K562 (cell line): ENCODE results near the gene RHEBL1. TPM values are rescaled to one million over a fixed set of nuclear protein-coding genes. Genes with fewer than 3 reads are reported as not detected.

ENCODE experiments used
- GATA2 ChIP-seq: sonication (generic); formaldehyde crosslinking; IDR thresholded peaks from 2 replicates; pipeline ENCODE4 v1.4.0; 2020; ENCODE audit warnings: mild to moderate bottlenecking, missing genetic modification reagents
- GTF2F1 ChIP-seq: IDR thresholded peaks from 2 replicates; pipeline ENCODE4 v1.6.1; 2011; ENCODE audit warnings: low read depth, low read length, improper control_type of control experiment
- HNRNPL ChIP-seq: fragments of 200-400 bp; formaldehyde crosslinking; IDR thresholded peaks from 2 replicates; pipeline ENCODE4 v1.6.1; 2017; ENCODE audit warnings: low read depth, mild to moderate bottlenecking, low read length
- L3MBTL2 ChIP-seq: fragments of 450-650 bp; IDR thresholded peaks from 2 replicates; pipeline ENCODE4 v1.6.1; 2016; ENCODE audit warnings: mild to moderate bottlenecking, moderate library complexity
- NFE2 ChIP-seq: IDR thresholded peaks from 2 replicates; pipeline ENCODE4 v1.6.1; 2014; ENCODE audit warnings: antibody characterized with exemption, low read depth
- NR2C2 ChIP-seq, 2 experiments: fragments of 200-800 bp in 1 of 2; sonication (Bioruptor generic) in 1 of 2; sonication (generic) in 1 of 2; formaldehyde crosslinking in 1 of 2; IDR thresholded peaks; 2 replicates each; pipeline versions ENCODE4 v1.6.1 to v1.8.0; 2016 to 2022; ENCODE audit warnings: mild to moderate bottlenecking in 1 of 2, missing compliant biosample characterization in 1 of 2, missing genetic modification characterization in 1 of 2, missing genetic modification reagents in 1 of 2
- POLR2G ChIP-seq: fragments of 200-400 bp; formaldehyde crosslinking; IDR thresholded peaks from 2 replicates; pipeline ENCODE4 v1.6.1; 2017; ENCODE audit warnings: low read depth, mild to moderate bottlenecking, antibody characterized with exemption, low read length, moderate library complexity
- PPARD ChIP-seq: fragments of 250-450 bp; sonication (Bioruptor Pico); IDR thresholded peaks from 2 replicates; pipeline ENCODE4 v1.8.0; 2022; ENCODE audit warnings: inconsistent platforms, mild to moderate bottlenecking, moderate library complexity
- RBBP5 ChIP-seq: fragments of 200-600 bp; sonication (generic); IDR thresholded peaks from 2 replicates; pipeline ENCODE4 v1.6.1; 2012; ENCODE audit warnings: borderline replicate concordance, mild to moderate bottlenecking, low read length, control low read depth, inconsistent platforms; ENCODE audit not compliant: insufficient read depth, poor library complexity, severe bottlenecking
- TCF7 ChIP-seq: sonication (generic); IDR thresholded peaks from 2 replicates; pipeline ENCODE4 v1.6.1; 2016; ENCODE audit warnings: antibody characterized with exemption, borderline replicate concordance
- ZNF79 ChIP-seq: fragments of 250-450 bp; sonication (Bioruptor Pico); IDR thresholded peaks from 2 replicates; pipeline ENCODE4 v1.4.0; 2020; ENCODE audit warnings: low read depth, mild to moderate bottlenecking, moderate library complexity
- polyA plus RNA-seq, 8 experiments: library from polyadenylated mRNA; depleted of rRNA in 4 of 8; stranded (reverse) in 5 of 8; unstranded in 3 of 8; fragments of >200 nt; fragmentation: Nextera tagmentation in 2 of 8; fragmentation: Illumina TruSeq in 1 of 8; extraction: Ambion mirVana in 2 of 8; extraction: Trizol in 1 of 8; gene quantifications; 2 replicates each; pipeline versions ENCODE4 v1.2.1 to v1.2.3, GENCODE V29; 2011 to 2014; ENCODE audit warnings: inconsistent platforms in 1 of 8, missing spikeins in 1 of 8
- total RNA-seq, 7 experiments: library from RNA; depleted of rRNA in 6 of 7; stranded (reverse); fragments of >200 nt in 6 of 7; fragmentation: Illumina TruSeq in 2 of 7; extraction: Trizol in 2 of 7; gene quantifications; 2 replicates each; pipeline versions ENCODE4 v1.2.1 to v1.2.3, GENCODE V29; 2011 to 2021; ENCODE audit warnings: low replicate concordance in 1 of 7
- TF ChIP-seq, protein P1 (sequence below): fragments of 150-350 bp; IDR thresholded peaks from 2 replicates; pipeline ENCODE4 v1.6.1; 2014; ENCODE audit warnings: low read depth, mild to moderate bottlenecking, low read length, borderline replicate concordance
- TF ChIP-seq, protein P2 (sequence below): sonication (generic); formaldehyde crosslinking; IDR thresholded peaks from 2 replicates; pipeline ENCODE4 v1.5.0; 2020; ENCODE audit warnings: missing genetic modification reagents
- TF ChIP-seq, protein P3 (sequence below), 2 experiments: fragments of 250-450 bp in 1 of 2; fragments of 450-650 bp in 1 of 2; sonication (Bioruptor Pico) in 1 of 2; IDR thresholded peaks; 2 replicates each; pipeline versions ENCODE4 v1.6.1 to v1.8.0; 2016 to 2021; ENCODE audit warnings: mild to moderate bottlenecking in 2 of 2, moderate library complexity in 2 of 2, missing compliant biosample characterization in 1 of 2, missing genetic modification characterization in 1 of 2
- TF ChIP-seq, protein P4 (sequence below): IDR thresholded peaks from 2 replicates; pipeline ENCODE4 v1.6.1; 2011; ENCODE audit warnings: borderline replicate concordance, low read depth, mild to moderate bottlenecking, moderate library complexity, low read length; ENCODE audit not compliant: insufficient read depth, poor library complexity, severe bottlenecking
- TF ChIP-seq, protein P5 (sequence below): fragments of 450-650 bp; IDR thresholded peaks from 2 replicates; pipeline ENCODE4 v1.6.1; 2014; ENCODE audit warnings: low read depth, mild to moderate bottlenecking, moderate library complexity, borderline replicate concordance

The RHEBL1 gene
- total and polyA plus RNA-seq, 9 of the 15 experiments (the other 6 are each of a cell fraction or from before 2014, with no cell fraction given), result 4.3 to 36.1 (median 8.2) TPM

DNA sequence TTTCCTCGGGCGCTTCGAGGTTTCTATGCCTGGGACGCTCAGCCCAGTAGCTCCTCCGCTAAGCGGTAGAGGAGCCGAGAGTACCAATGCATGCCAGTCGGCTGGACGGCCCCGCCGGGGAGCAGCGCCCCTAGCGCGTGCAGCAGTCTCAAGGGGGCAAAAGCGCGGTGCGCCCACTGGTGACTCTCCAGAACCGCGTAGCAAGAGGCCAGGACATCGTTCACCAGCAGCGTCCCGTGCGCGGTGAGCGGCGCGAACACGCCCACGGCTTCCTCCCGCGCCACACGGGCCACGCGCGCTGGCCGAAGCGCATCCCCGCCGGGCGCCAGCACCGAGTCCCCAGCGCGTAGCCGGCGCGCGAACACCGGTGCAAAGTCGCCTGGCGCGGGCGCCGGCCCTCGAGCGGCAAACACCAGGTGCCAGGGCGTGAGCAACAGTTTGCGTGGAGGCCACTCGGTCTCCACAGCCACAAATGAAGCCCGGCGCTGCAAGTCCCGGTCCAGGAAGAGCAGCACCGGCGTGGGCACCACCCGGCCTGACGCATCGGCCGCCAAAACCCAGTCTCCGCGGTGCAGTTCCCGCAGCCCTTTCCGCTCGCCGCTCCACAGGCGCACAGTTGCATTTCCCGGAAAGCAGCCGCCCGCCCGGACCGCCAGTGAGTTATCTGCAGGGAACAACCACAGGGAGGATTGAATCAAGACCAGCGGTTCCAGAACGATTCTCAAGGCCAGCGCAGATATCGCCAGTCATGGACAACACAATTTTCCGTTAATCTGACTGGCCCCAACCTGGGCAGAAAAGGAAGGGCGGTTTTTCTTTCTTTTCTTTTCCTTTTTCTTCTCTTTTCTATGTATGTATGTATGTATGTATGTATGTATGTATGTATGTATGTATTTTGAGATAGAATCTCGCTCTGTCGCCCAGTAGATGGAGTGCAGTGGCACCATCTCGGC, 20.3 kb upstream of the RHEBL1 start (continued):
- TF ChIP-seq, protein P1, sequence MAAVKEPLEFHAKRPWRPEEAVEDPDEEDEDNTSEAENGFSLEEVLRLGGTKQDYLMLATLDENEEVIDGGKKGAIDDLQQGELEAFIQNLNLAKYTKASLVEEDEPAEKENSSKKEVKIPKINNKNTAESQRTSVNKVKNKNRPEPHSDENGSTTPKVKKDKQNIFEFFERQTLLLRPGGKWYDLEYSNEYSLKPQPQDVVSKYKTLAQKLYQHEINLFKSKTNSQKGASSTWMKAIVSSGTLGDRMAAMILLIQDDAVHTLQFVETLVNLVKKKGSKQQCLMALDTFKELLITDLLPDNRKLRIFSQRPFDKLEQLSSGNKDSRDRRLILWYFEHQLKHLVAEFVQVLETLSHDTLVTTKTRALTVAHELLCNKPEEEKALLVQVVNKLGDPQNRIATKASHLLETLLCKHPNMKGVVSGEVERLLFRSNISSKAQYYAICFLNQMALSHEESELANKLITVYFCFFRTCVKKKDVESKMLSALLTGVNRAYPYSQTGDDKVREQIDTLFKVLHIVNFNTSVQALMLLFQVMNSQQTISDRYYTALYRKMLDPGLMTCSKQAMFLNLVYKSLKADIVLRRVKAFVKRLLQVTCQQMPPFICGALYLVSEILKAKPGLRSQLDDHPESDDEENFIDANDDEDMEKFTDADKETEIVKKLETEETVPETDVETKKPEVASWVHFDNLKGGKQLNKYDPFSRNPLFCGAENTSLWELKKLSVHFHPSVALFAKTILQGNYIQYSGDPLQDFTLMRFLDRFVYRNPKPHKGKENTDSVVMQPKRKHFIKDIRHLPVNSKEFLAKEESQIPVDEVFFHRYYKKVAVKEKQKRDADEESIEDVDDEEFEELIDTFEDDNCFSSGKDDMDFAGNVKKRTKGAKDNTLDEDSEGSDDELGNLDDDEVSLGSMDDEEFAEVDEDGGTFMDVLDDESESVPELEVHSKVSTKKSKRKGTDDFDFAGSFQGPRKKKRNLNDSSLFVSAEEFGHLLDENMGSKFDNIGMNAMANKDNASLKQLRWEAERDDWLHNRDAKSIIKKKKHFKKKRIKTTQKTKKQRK, result no peak
- TF ChIP-seq, protein P2, sequence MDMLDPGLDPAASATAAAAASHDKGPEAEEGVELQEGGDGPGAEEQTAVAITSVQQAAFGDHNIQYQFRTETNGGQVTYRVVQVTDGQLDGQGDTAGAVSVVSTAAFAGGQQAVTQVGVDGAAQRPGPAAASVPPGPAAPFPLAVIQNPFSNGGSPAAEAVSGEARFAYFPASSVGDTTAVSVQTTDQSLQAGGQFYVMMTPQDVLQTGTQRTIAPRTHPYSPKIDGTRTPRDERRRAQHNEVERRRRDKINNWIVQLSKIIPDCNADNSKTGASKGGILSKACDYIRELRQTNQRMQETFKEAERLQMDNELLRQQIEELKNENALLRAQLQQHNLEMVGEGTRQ, result no peak
- peak; percentile 74 for TF ChIP-seq NFE2
- TF ChIP-seq PPARD, result no peak
- no peak for TF ChIP-seq GTF2F1
- TF ChIP-seq, protein P3, sequence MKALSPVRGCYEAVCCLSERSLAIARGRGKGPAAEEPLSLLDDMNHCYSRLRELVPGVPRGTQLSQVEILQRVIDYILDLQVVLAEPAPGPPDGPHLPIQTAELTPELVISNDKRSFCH (CRISPR knock-in tag; IDR thresholded peaks at IDR 0.05), result no peak
- TF ChIP-seq, protein P3 (tag; IDR thresholded peaks at IDR 0.05), result peak; percentile 72; the same call in 1 of the 2 replicates
- no peak for TF ChIP-seq TCF7
- no peak for TF ChIP-seq NR2C2 (CRISPR knock-in tag; IDR thresholded peaks at IDR 0.05)
- no peak for TF ChIP-seq NR2C2 (tag; IDR thresholded peaks at IDR 0.05)
- TF ChIP-seq GATA2 (CRISPR knock-in tag), result peak; percentile 78
- TF ChIP-seq POLR2G, result peak; percentile 78
- TF ChIP-seq ZNF79, result no peak
- TF ChIP-seq L3MBTL2, result peak; percentile 92
- TF ChIP-seq, protein P4, sequence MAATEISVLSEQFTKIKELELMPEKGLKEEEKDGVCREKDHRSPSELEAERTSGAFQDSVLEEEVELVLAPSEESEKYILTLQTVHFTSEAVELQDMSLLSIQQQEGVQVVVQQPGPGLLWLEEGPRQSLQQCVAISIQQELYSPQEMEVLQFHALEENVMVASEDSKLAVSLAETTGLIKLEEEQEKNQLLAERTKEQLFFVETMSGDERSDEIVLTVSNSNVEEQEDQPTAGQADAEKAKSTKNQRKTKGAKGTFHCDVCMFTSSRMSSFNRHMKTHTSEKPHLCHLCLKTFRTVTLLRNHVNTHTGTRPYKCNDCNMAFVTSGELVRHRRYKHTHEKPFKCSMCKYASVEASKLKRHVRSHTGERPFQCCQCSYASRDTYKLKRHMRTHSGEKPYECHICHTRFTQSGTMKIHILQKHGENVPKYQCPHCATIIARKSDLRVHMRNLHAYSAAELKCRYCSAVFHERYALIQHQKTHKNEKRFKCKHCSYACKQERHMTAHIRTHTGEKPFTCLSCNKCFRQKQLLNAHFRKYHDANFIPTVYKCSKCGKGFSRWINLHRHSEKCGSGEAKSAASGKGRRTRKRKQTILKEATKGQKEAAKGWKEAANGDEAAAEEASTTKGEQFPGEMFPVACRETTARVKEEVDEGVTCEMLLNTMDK, result peak; percentile 40
- TF ChIP-seq RBBP5, result peak; percentile 62
- TF ChIP-seq, protein P5, sequence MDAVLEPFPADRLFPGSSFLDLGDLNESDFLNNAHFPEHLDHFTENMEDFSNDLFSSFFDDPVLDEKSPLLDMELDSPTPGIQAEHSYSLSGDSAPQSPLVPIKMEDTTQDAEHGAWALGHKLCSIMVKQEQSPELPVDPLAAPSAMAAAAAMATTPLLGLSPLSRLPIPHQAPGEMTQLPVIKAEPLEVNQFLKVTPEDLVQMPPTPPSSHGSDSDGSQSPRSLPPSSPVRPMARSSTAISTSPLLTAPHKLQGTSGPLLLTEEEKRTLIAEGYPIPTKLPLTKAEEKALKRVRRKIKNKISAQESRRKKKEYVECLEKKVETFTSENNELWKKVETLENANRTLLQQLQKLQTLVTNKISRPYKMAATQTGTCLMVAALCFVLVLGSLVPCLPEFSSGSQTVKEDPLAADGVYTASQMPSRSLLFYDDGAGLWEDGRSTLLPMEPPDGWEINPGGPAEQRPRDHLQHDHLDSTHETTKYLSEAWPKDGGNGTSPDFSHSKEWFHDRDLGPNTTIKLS, result no peak
- TF ChIP-seq HNRNPL, result peak; percentile 81
